GM12878 (cell line): ENCODE data around the gene SUZ12. TPM values are rescaled to one million over a fixed set of nuclear protein-coding genes. Genes with fewer than 3 reads are reported as not detected.
"Not testable (repeated sequence)": the region's sequence is repeated elsewhere in the genome, so short reads cannot be mapped to it uniquely, and the experiment has no call there.

Experiments
- ATAC-seq: fragments of 200-7000 bp; cut with Tn5 transposase; 3 replicates; pipeline ENCODE4 v1.9.1; 2020; ENCODE audit warnings: mild to moderate bottlenecking, moderate library complexity
- BruUV-seq: library from RNA; stranded (reverse); fragments of 400-500 nt; replicated peaks from 2 replicates; lab custom pipeline; 2021; lab: Mats Ljungman, UMichigan
- CTCF ChIA-PET: fragments of 300-600 bp; sonication (Branson Sonifier 250); formaldehyde crosslinking; extraction: SDS; loops from one replicate; lab custom pipeline; 2021; ENCODE audit warnings: inconsistent platforms; lab: Yijun Ruan, JAX
- POLR2A ChIA-PET: fragments of 350-600 bp; formaldehyde crosslinking; extraction: SDS; loops from one replicate; lab custom pipeline; 2021; ENCODE audit warnings: inconsistent platforms; lab: Charles Lee
- RAD21 ChIA-PET: fragments of 300-600 bp; sonication (Branson Sonifier 250); formaldehyde crosslinking; loops from one replicate; lab custom pipeline; 2023; ENCODE audit warnings: antibody characterized with exemption; ENCODE audit not compliant: unreplicated experiment; lab: Charles Lee
- SMC1A ChIA-PET: fragments of 300-600 bp; sonication (Branson Sonifier 250); formaldehyde crosslinking; loops from one replicate; lab custom pipeline; 2023; ENCODE audit not compliant: unreplicated experiment, uncharacterized antibody; lab: Charles Lee
- DNase-seq: peaks from one replicate; pipeline ENCODE4 v3.0.0-alpha.2; 2011; ENCODE audit warnings: low read depth, low spot score
- FAIRE-seq: peaks from 3 replicates; lab custom pipeline; 2011; peaks lifted over from hg19 to GRCh38; lab: Jason Lieb, UNC
- H2AFZ ChIP-seq: 2 replicates; pipeline ENCODE4 v1.6.0; 2011; ENCODE audit warnings: low read depth, low read length, control low read depth; ENCODE audit not compliant: control insufficient read depth
- H3K27ac ChIP-seq: 2 replicates; pipeline ENCODE4 v1.5.1; 2011; ENCODE audit warnings: control low read depth; ENCODE audit not compliant: control insufficient read depth, insufficient read depth
- H3K27me3 ChIP-seq, 2 experiments: replicated peaks in 1 of 2; 2 replicates each; pipeline versions ENCODE4 v1.6.0 to v1.6.1; 2011; ENCODE audit warnings: low read length in 1 of 2; ENCODE audit not compliant: control insufficient read depth in 2 of 2, insufficient read depth in 2 of 2
- H3K36me3 ChIP-seq, 2 experiments: 2 replicates each; pipeline ENCODE4 v1.5.1; 2011; ENCODE audit warnings: low read length in 1 of 2; ENCODE audit not compliant: control insufficient read depth in 2 of 2, insufficient read depth in 2 of 2
- H3K4me1 ChIP-seq: 2 replicates; pipeline ENCODE4 v1.6.1; 2011; ENCODE audit warnings: mild to moderate bottlenecking, low read length, moderate library complexity, mixed read lengths; ENCODE audit not compliant: control insufficient read depth, insufficient read depth
- H3K4me2 ChIP-seq: 2 replicates; pipeline ENCODE4 v1.6.0; 2011; ENCODE audit warnings: control low read depth; ENCODE audit not compliant: control insufficient read depth, insufficient read depth
- H3K4me3 ChIP-seq: fragments of 200-600 bp; sonication (generic); 2 replicates; pipeline ENCODE4 v1.5.1; 2016
- H3K79me2 ChIP-seq: 2 replicates; pipeline ENCODE4 v1.6.0; 2011; ENCODE audit warnings: low read length; ENCODE audit not compliant: control insufficient read depth, insufficient read depth
- H3K9ac ChIP-seq: 2 replicates; pipeline ENCODE4 v1.8.0; 2011; ENCODE audit warnings: low read length, control low read depth, mixed read lengths; ENCODE audit not compliant: control insufficient read depth, insufficient read depth
- H3K9me3 ChIP-seq: replicated peaks from 3 replicates; pipeline ENCODE4 v1.5.1; 2011; ENCODE audit warnings: mild to moderate bottlenecking, low read length; ENCODE audit not compliant: control insufficient read depth, insufficient read depth
- H4K20me1 ChIP-seq: 2 replicates; pipeline ENCODE4 v1.6.0; 2011; ENCODE audit not compliant: control insufficient read depth, insufficient read depth
- WGBS: methylation state at CpG from one replicate; pipeline ENCODE4 v1.1.6; 2016; ENCODE audit warnings: low lambda C conversion rate; ENCODE audit not compliant: insufficient replicate concordance, insufficient coverage; ENCODE audit errors: missing lambda C conversion rate; 5-methylcytosine and 5-hydroxymethylcytosine counted together
- in situ Hi-C: fragments of 300-500 bp; cut with MboI; formaldehyde crosslinking; loops from 9 replicates; pipeline ENCODE4 v1.14.3; 2018; ENCODE audit warnings: mixed read lengths
- intact Hi-C: fragments of 100-400 bp; cut with micrococcal nuclease; formaldehyde crosslinking; loops from one replicate; pipeline ENCODE4 v1.14.2; 2022; ENCODE audit not compliant: unreplicated experiment
- polyA plus RNA-seq, 11 experiments: library from polyadenylated mRNA; depleted of rRNA in 4 of 11; unstranded in 6 of 11; stranded (reverse) in 5 of 11; fragments of >200 nt; fragmentation: Nextera tagmentation in 4 of 11; fragmentation: Illumina TruSeq in 1 of 11; extraction: Ambion mirVana in 4 of 11; extraction: Trizol in 1 of 11; gene quantifications; 1 replicate in 1 of 11; 2 replicates in 10 of 11; pipeline versions ENCODE4 v1.2.1 to v1.2.3, GENCODE V29; 2011 to 2016; ENCODE audit warnings: inconsistent platforms in 2 of 11, missing spikeins in 2 of 11, low read depth in 1 of 11
- total RNA-seq, 4 experiments: library from RNA; depleted of rRNA in 3 of 4; stranded (reverse); fragments of >200 nt in 3 of 4; fragmentation: Illumina TruSeq in 1 of 4; extraction: Trizol in 1 of 4; gene quantifications; 2 replicates each; pipeline versions ENCODE4 v1.2.1 to v1.2.3, GENCODE V29; 2013 to 2021

The SUZ12 gene
- total and polyA plus RNA-seq, 10 of the 15 experiments (the other 5 are each of a cell fraction or from before 2014, with no cell fraction given) = 19.2 to 69.2 (median 34.5) TPM

DNA sequence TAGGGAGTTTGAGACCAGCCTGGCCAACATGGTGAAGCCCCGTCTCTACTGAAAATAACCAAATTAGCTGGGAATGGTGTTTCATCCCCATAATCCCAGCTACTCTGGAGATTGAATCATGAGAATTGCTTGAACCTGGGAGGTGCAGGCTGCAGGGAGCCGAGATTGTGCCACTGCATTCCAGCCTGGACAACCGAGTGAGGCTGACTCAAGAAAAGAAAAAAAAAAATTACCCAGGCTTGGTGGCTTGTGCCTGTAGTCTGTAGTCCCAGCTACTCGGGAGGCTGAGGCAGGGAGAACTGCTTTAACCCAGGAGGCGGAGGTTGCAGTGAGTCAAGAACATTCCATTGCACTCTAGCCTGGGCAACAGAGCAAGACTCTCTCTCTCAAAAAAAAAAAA lies 33.6 kb downstream of the SUZ12 start:
- H3K27ac ChIP-seq, H3K79me2 ChIP-seq, H3K4me2 ChIP-seq, BruUV-seq, H3K4me1 ChIP-seq, ATAC-seq, FAIRE-seq, RAD21 ChIA-PET, H3K9me3 ChIP-seq, SMC1A ChIA-PET, H3K27me3 ChIP-seq, DNase-seq, H4K20me1 ChIP-seq, H3K4me3 ChIP-seq, in situ Hi-C loops, H3K9ac ChIP-seq, H3K36me3 ChIP-seq, intact Hi-C loops, H2AFZ ChIP-seq: not testable (repeated sequence)
- ChIA-PET CTCF (interaction anchor here (0.6 kb wide), 1 partner anchor 353 kb away, joined by 3 read pairs; no protein-coding TSS in a partner anchor), POLR2A (interaction anchor here (0.7 kb wide), 1 partner anchor 370 kb away, joined by 3 read pairs; no protein-coding TSS in a partner anchor)
- 83% methylated on average over 4 of the region's 5 CpGs for WGBS

DNA sequence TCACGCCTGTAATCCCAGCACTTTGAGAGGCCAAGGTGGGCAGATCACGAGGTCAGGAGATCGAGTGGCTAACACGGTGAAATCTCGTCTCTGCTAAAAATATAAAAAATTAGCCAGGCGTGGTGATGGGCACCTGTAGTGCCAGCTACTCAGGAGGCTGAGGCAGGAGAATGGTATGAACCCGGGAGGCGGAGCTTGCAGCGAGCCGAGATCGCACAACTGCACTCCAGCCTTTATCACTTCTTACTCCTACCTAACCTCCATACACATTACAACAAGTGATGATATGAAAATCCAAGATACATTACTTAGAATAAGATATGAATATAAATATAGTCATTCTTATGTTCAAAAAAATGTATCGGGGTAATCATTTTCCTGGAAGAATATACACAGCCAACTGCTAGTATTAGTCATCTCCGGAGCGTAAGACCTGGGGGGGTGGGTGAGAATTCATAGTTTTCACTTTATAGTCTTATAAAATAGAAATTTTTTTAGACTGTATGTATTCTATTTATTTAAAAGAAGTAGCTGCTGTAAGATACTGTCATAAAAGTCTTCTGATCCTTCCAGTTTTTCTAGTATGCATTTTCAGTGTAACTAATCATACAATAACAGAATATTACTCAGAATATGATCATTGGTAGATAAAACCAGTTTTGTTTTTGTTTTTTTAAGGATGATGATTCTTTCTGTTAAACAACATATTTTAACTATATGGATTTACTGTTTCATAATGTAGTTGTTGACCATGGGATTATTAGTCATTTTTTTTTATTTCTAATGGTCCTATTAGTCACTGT lies 37.7 kb downstream of the SUZ12 start:
- BruUV-seq, H3K4me1 ChIP-seq, H3K9ac ChIP-seq, SMC1A ChIA-PET, H3K27me3 ChIP-seq, ATAC-seq, DNase-seq, H3K4me2 ChIP-seq, H3K9me3 ChIP-seq, in situ Hi-C loops, H3K36me3 ChIP-seq, H3K4me3 ChIP-seq, FAIRE-seq, POLR2A ChIA-PET, RAD21 ChIA-PET, H3K79me2 ChIP-seq, CTCF ChIA-PET, H2AFZ ChIP-seq, H4K20me1 ChIP-seq, H3K27ac ChIP-seq, intact Hi-C loops: not testable (repeated sequence)
- WGBS = 84% methylated on average over 14 of the region's 14 CpGs

DNA sequence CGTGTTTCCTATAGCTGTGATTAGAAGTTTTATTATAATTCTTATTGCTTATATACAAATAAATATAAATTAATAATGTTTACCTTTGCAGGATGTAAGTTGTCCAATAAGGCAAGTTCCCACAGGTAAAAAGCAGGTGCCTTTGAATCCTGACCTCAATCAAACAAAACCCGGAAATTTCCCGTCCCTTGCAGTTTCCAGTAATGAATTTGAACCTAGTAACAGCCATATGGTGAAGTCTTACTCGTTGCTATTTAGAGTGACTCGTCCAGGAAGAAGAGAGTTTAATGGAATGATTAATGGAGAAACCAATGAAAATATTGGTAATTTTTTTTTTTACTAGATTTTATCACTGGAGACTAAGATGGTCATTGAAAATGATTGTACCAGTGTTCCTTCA lies 38.6 kb downstream of the SUZ12 start:
- POLR2A ChIA-PET, RAD21 ChIA-PET, H3K27ac ChIP-seq, H3K27me3 ChIP-seq, H3K4me2 ChIP-seq, H3K4me1 ChIP-seq, H2AFZ ChIP-seq, CTCF ChIA-PET, H3K4me3 ChIP-seq, H3K9ac ChIP-seq, H3K9me3 ChIP-seq, H3K36me3 ChIP-seq, in situ Hi-C loops, intact Hi-C loops, DNase-seq, BruUV-seq, H4K20me1 ChIP-seq, SMC1A ChIA-PET, ATAC-seq, FAIRE-seq, H3K79me2 ChIP-seq: not testable (repeated sequence)
- 85% methylated on average over 5 of the region's 5 CpGs for WGBS

DNA sequence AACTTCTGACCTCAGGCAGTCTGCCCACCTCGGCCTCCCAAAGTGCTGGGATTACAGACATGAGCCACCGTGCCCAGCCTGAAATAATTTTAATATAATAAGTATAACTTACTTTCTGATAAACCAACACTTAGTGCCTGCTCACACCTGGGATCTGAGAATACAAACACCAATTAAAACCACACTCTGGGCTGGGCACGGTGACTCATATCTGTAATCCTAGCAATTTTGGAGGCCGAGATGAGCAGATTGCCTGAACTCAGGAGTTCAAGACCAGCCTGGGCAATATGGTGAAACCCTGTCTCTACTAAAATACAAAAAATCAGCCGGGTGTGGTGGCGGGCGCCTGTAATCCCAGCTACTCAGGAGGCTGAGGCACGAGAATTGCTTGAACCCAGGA lies 55.0 kb downstream of the SUZ12 start:
- BruUV-seq, FAIRE-seq, H3K9ac ChIP-seq, H4K20me1 ChIP-seq, POLR2A ChIA-PET, DNase-seq, H3K79me2 ChIP-seq, H3K9me3 ChIP-seq, RAD21 ChIA-PET, ATAC-seq, H3K27me3 ChIP-seq, H3K4me1 ChIP-seq, H3K27ac ChIP-seq, H3K4me2 ChIP-seq, CTCF ChIA-PET, H2AFZ ChIP-seq, in situ Hi-C loops, H3K4me3 ChIP-seq, SMC1A ChIA-PET: not testable (repeated sequence)
- intact Hi-C loops = loop anchor here (10.0 kb wide), 1 partner anchor 47 kb away; no protein-coding TSS in a partner anchor
- 86% methylated on average over 8 of the region's 8 CpGs for WGBS
- H3K36me3 ChIP-seq = peaks cover 7 to 35% of the 10 kb centered on the region in 2 experiments
